HEK293 (cell line): ENCODE data around the gene RNU1-3.
"Not testable (repeated sequence)": the region's sequence is repeated elsewhere in the genome, so short reads cannot be mapped to it uniquely, and the experiment has no call there.

Experiments used
- CTCF ChIA-PET: fragments of 350-600 bp; formaldehyde crosslinking; extraction: SDS; loops from one replicate; lab custom pipeline; 2021; ENCODE audit warnings: antibody characterized with exemption; lab: Yijun Ruan, JAX
- POLR2A ChIA-PET: fragments of 300-600 bp; formaldehyde crosslinking; extraction: SDS; loops from one replicate; lab custom pipeline; 2020; ENCODE audit warnings: antibody characterized with exemption, inconsistent platforms; lab: Yijun Ruan, JAX
- H3K27ac ChIP-seq: fragments of 200-500 bp; sonication (Bioruptor generic); 2 replicates; pipeline ENCODE4 v1.5.1; 2014; ENCODE audit warnings: low read depth, low read length, control low read depth, inconsistent platforms; ENCODE audit errors: extremely low read depth
- H3K36me3 ChIP-seq, 2 experiments: fragments of 200-500 bp in 1 of 2; sonication (Bioruptor generic) in 1 of 2; 1 replicate in 1 of 2; 2 replicates in 1 of 2; pipeline ENCODE4 v1.5.1; 2014 to 2017; ENCODE audit warnings: inconsistent platforms in 2 of 2, low read length in 2 of 2; ENCODE audit not compliant: control insufficient read depth in 2 of 2, insufficient read depth in 1 of 2
- H3K4me1 ChIP-seq: fragments of 200-500 bp; sonication (Bioruptor generic); 2 replicates; pipeline ENCODE4 v1.5.1; 2014; ENCODE audit warnings: mild to moderate bottlenecking, low read length, inconsistent platforms; ENCODE audit not compliant: control insufficient read depth, insufficient read depth
- H3K4me3 ChIP-seq: 2 replicates; pipeline ENCODE4 v1.5.1; 2011; ENCODE audit warnings: low read depth, mild to moderate bottlenecking, control low read depth, low read length, moderate library complexity
- H3K9me3 ChIP-seq: fragments of 200-500 bp; sonication (Bioruptor generic); 2 replicates; pipeline ENCODE4 v1.5.1; 2014; ENCODE audit warnings: low read depth, low read length, inconsistent platforms; ENCODE audit not compliant: control insufficient read depth, insufficient read depth
- TF ChIP-seq, protein P1 (sequence below): fragments of 450-650 bp; formaldehyde crosslinking; IDR thresholded peaks from 2 replicates; pipeline ENCODE4 v1.5.1; 2016; ENCODE audit warnings: missing biosample characterization, missing genetic modification characterization, low read depth

Gene RNU1-3

GRCh38 chr1:16693449-16694307, 26.9 kb upstream of the RNU1-3 start:
- not testable (repeated sequence) for H3K4me3 ChIP-seq
- CTCF ChIA-PET = interaction anchor here (1.3 to 1.4 kb wide), 2 partner anchors 9 to 14 kb away, joined by 3 to 8 read pairs; no protein-coding TSS in a partner anchor

DNA sequence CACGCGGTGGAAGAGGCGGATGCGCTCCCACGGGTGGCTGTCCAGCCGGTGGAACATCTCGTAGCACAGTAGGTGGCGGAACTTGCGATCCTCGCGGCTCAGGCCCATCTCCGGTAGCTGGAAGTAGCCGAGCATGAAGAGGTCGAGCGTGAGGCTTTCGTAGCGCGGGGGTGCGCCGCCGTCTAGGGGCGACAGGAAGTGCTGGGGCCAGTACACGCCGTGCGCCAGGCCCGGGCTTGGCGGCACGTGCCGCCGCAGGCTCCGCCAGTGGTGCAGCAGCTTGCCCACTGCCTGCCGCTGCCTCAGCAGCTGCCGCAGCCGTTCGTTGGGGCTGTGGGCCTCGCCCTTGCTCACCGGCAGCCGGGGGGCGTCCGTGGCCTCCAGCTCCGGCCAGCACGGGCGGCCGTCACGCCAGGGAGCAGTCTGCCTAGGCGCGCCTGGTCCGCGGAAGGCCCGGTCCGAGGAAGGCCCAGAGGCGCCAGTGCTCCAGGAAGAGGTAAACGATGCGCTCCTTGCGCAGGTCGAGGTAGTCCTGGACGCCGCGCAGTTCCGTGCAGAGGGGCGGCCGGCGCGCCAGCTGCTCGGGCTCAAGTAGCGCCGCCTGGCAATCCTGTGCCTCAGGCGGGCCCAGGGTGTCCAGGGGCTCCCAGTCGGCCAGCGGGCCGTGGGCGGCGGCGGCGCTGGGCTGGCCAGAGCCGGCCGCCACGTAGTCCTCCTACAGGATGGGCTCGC, 26.1 kb upstream of the RNU1-3 start:
- H3K9me3 ChIP-seq, H3K27ac ChIP-seq, H3K36me3 ChIP-seq, H3K4me3 ChIP-seq, POLR2A ChIA-PET, H3K4me1 ChIP-seq: not testable (repeated sequence)
- CTCF ChIA-PET = interaction anchor here (1.3 kb wide), 1 partner anchor 14 kb away, joined by 8 read pairs; no protein-coding TSS in a partner anchor

More at GRCh38 chr1:16693449-16694307, 26.9 kb upstream of the RNU1-3 start:
- H3K4me1 ChIP-seq, H3K27ac ChIP-seq, H3K36me3 ChIP-seq, POLR2A ChIA-PET, H3K9me3 ChIP-seq: not testable (repeated sequence)

GRCh38 chr1:16692283-16692682, 25.5 kb upstream of the RNU1-3 start:
- H3K27ac ChIP-seq, H3K4me3 ChIP-seq, POLR2A ChIA-PET, H3K9me3 ChIP-seq, H3K4me1 ChIP-seq, H3K36me3 ChIP-seq: not testable (repeated sequence)
- CTCF ChIA-PET = interaction anchor here (2.1 kb wide), 1 partner anchor 10 kb away, joined by 6 read pairs; no protein-coding TSS in a partner anchor

DNA sequence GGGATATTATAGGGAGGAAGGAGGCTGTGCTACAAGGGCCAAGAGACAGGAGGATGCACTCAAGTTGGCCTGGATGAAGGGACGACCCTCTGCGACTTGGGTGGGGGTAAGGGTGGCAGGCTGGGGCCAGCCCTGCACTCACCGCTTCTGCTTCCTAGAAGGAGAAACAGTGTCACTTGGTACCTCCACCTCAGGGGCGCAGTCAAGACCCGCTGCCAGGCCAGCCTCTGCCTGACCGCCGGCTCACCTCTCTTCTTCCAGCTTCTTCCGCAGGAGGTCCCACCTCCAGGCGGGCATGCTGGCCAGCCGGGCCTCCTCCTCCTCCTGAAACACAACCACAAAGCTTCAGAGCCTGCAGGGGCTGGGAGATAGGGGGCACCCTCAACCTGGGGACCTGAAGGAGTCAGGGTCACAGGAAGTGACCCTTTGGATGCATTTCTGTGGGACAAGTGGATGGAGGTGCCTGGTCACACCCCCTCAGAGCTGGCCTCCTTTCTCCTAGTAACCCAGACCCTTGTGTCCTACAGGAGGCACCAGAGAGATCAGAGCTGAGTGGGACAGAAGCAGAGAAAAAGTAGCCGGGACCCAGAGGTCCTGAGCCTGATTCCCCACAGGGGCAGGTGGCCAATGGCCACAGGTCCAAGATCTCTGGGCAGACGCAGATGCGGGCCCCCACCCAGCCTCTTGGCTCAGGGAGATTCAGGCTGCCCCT, 24.4 kb upstream of the RNU1-3 start:
- POLR2A ChIA-PET, H3K9me3 ChIP-seq, H3K4me1 ChIP-seq, H3K4me3 ChIP-seq, H3K36me3 ChIP-seq, H3K27ac ChIP-seq: not testable (repeated sequence)
- CTCF ChIA-PET = interaction anchor here (0.7 to 2.1 kb wide), 2 partner anchors 9 to 11 kb away, joined by 3 to 6 read pairs; no protein-coding TSS in a partner anchor

DNA sequence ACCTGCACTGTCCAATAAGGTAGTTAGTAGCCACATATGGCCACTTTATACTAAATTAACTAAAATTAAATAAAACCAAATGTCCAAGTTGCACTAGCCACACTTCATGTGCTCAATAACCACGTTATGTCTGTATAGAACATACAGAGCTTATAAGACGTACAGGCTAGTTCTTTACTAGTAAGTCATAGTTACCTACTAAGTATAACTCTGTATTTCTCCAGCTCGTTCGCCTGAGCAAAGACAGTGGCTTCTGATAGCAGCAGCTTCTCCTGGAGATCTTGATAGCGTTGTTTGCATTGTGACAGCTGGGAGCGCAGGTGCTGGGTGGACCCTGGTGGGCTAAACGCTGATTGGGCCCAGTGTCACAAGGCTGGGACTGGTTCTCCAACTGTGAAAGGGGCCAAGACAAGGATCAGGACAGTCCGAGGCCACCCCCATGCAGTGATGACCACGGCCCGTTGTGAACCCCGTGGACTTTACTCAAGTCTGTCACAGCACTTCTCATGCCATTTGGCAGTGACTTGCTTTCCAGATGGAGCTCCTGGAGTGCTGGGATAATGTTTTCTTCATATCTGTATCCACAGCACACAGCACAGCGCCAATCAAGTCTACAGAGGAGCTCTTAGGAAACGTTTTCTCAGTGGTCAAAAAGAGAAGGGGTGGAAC, 20.5 kb upstream of the RNU1-3 start:
- H3K36me3 ChIP-seq, H3K4me3 ChIP-seq, H3K4me1 ChIP-seq, H3K9me3 ChIP-seq, H3K27ac ChIP-seq, POLR2A ChIA-PET: not testable (repeated sequence)
- CTCF ChIA-PET = interaction anchor here (0.7 to 2.3 kb wide), 3 partner anchors 15 to 24 kb away, joined by 3 to 10 read pairs (median 4); no protein-coding TSS in a partner anchor

GRCh38 chr1:16685445-16686371, 19.0 kb upstream of the RNU1-3 start:
- H3K4me3 ChIP-seq, POLR2A ChIA-PET, H3K36me3 ChIP-seq, H3K27ac ChIP-seq, H3K9me3 ChIP-seq, H3K4me1 ChIP-seq: not testable (repeated sequence)
- CTCF ChIA-PET = interaction anchor here (0.6 to 0.9 kb wide), 2 partner anchors 23 to 760 kb away, joined by 3 to 4 read pairs; no protein-coding TSS in a partner anchor
- TF ChIP-seq, protein P1, sequence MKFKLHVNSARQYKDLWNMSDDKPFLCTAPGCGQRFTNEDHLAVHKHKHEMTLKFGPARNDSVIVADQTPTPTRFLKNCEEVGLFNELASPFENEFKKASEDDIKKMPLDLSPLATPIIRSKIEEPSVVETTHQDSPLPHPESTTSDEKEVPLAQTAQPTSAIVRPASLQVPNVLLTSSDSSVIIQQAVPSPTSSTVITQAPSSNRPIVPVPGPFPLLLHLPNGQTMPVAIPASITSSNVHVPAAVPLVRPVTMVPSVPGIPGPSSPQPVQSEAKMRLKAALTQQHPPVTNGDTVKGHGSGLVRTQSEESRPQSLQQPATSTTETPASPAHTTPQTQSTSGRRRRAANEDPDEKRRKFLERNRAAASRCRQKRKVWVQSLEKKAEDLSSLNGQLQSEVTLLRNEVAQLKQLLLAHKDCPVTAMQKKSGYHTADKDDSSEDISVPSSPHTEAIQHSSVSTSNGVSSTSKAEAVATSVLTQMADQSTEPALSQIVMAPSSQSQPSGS = 0 out of 2 replicates have a peak, but pooled peaks have one; percentile 43

GRCh38 chr1:16684738-16685337, 18.1 kb upstream of the RNU1-3 start:
- CTCF ChIA-PET = interaction anchor here (0.9 kb wide), 1 partner anchor 24 kb away, joined by 3 read pairs; no protein-coding TSS in a partner anchor
- H3K9me3 ChIP-seq, H3K4me1 ChIP-seq, H3K36me3 ChIP-seq, H3K27ac ChIP-seq, POLR2A ChIA-PET, H3K4me3 ChIP-seq: not testable (repeated sequence)
